GM13977 (cell line): ENCODE data around the gene SLC25A36.

Source experiments
- DNase-seq: peaks from one replicate; pipeline ENCODE4 v3.0.0; 2012; ENCODE audit warnings: low spot score
- in situ Hi-C: fragments of 300-500 bp; cut with MboI; formaldehyde crosslinking; loops from one replicate; pipeline ENCODE4 v1.12.0; 2022; ENCODE audit warnings: low sequenced_read_pairs, low pct_unique_long_range_greater_than_20kb, mixed read lengths, inconsistent platforms; ENCODE audit not compliant: unreplicated experiment
- TF ChIP-seq, protein P1 (sequence below): IDR thresholded peaks from 2 replicates; pipeline ENCODE4 v1.5.1; 2012; ENCODE audit warnings: mild to moderate bottlenecking, control low read depth; ENCODE audit not compliant: insufficient read depth; ENCODE audit errors: extremely low read depth, missing control alignments

The SLC25A36 gene

DNA sequence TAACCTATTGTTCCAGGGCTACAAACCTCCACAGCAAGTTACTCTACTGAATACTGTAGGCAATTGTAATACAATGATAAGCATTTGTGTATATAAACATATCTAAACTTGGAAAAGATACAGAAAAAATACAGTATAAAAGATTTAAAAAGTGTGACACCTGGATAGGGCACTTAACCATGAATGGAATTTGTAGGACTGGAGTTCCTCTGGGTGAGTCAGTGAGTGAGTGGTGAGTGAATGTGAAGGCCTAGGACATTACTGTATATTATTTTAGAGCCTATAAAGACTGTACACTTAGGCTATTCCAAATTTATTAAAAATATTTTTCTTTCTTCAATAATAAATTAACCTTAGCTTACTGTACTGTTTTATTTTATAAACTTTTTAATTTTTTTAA lies 38.4 kb upstream of the SLC25A36 start:
- DNase-seq: no peak
- TF ChIP-seq, protein P1, sequence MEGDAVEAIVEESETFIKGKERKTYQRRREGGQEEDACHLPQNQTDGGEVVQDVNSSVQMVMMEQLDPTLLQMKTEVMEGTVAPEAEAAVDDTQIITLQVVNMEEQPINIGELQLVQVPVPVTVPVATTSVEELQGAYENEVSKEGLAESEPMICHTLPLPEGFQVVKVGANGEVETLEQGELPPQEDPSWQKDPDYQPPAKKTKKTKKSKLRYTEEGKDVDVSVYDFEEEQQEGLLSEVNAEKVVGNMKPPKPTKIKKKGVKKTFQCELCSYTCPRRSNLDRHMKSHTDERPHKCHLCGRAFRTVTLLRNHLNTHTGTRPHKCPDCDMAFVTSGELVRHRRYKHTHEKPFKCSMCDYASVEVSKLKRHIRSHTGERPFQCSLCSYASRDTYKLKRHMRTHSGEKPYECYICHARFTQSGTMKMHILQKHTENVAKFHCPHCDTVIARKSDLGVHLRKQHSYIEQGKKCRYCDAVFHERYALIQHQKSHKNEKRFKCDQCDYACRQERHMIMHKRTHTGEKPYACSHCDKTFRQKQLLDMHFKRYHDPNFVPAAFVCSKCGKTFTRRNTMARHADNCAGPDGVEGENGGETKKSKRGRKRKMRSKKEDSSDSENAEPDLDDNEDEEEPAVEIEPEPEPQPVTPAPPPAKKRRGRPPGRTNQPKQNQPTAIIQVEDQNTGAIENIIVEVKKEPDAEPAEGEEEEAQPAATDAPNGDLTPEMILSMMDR: no peak
- in situ Hi-C loops: no loop called here

DNA sequence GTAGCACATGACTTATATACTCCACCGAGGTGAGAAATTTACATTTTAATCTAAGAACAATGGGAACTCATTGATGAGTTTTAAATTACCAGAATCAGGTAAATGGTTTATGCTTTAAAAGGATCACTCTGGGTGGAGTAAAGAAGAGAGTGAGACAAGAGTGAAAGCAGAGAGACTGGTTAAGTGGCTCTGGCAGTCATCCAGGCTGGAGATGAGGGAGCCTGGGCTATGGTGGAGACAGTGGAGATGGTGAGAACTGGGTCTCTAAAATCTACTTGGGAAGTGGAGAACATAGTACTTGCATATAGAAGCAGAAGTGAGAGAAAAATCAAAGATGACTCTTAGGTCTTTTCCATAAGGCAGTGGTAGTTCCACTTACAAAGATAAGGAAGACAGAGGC lies 37.1 kb upstream of the SLC25A36 start:
- DNase-seq: no peak
- in situ Hi-C loops: no loop called here
- TF ChIP-seq, protein P1: no peak

DNA sequence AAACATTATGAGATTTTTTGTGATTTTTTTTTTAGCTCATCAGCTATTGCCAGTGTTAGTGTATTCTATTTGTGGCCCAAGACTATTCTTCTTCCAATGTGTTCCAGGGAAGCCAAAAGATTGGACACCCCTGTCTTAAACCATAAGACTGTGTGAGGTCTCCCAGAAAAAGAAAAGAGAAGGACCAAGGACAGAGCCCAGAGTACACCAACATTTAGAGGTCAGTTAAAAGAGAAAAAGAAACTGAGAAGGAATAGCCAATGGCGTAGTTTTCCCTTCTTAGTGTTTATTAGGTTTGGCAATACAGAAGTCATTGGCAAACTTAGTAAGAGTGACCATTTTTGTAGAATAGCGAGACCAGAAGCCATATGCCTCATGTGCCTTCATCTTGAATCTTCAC lies 36.1 kb upstream of the SLC25A36 start:
- TF ChIP-seq, protein P1: no peak
- in situ Hi-C loops: no loop called here
- DNase-seq: no peak

DNA sequence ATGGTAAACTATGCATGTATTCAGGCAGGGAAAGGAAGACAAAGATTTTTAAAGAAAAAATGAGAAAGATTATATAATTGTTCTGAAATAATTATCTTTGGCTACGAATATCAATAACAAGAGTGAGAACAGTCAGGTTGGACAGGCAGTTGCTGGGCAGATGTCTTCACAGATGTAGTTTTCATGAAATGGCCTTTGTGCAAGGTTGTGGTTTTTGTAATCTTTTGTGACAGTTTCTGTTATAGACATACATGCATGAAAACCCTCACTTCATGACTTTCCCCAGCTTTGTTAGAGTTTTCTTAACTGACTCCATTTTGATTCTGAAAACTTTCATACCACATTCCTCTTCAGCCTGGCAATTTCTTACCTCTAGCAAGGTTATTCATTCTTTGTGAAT lies 34.9 kb upstream of the SLC25A36 start:
- in situ Hi-C loops: no loop called here
- peak; percentile 13 for DNase-seq
- TF ChIP-seq, protein P1: no peak

DNA sequence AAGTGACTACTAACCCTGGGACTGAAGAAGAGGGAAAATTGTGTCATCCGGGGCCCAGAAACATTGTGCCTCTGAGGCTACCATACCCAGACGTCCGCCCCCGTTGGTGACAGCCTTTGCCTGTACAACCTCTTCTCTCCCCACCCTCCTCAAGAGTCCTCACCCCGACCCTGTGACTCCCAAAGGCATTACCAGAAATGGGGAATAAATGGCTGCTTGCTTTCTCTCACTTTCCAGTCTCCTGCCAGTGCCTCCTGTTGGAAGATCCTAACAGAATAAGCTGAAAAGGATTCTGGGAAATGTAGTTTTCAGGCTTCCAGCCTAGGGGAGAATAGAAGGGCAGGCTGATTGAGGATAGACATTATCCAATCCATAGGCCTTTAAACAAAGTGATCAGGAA lies 30.8 kb upstream of the SLC25A36 start:
- DNase-seq: no peak
- TF ChIP-seq, protein P1: no peak
- in situ Hi-C loops: no loop called here

DNA sequence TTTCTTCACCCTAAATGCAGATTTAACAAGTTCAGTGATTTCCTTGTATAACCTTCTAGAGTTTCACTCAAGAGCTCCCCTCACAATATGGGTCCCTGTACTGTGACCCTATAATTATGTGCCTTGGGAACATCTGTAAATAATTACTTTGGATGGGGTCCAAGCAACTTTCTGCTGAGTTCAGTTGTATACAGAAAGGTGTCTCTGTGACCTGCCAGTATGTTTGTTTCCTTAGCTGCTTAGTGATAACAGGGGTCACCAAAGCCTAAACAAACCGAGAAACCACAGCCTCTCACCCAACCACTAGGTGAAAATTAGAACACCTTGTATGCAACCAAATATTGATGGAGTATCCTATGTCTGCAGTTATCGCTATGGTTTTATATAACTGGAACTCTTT lies 29.8 kb upstream of the SLC25A36 start:
- no peak for DNase-seq
- in situ Hi-C loops: no loop called here
- TF ChIP-seq, protein P1: no peak

DNA sequence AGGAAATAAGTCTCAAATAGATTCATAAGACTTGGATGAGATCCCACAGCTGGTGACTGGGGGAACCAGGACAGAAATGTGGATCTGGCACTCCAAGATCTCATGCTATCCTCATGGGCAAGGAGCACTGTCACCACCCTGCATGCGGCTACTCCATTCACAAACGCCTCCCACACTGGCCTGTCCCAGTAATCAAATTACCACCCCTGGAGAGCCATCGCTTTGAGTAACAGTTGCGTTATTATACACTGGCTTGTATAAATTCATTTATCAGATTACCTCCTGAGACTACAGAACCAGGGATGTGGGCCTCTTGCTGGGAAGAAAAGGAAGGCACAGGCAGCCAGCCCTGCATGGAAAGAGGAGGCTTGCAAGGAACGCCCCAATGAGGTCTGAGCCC lies 27.9 kb upstream of the SLC25A36 start:
- no peak for DNase-seq
- TF ChIP-seq, protein P1: no peak
- in situ Hi-C loops: no loop called here
